Inflammatory macrophage (primary cell): Measurements from ENCODE around the gene RNF2.

Experiments used
- DNase-seq, 2 donors: peaks; one replicate each; pipeline ENCODE4 v3.0.0-alpha.2; 2020 to 2022

RNF2 gene

GRCh38 chr1:185096531-185096930 is 51.2 kb downstream of the RNF2 start:
- DNase-seq, result no peak

- no peak for DNase-seq
Measured at GRCh38 chr1:185104083-185104482, 58.7 kb downstream of the RNF2 start.

- DNase-seq, result no peak
Measured at GRCh38 chr1:185105121-185105520, 59.8 kb downstream of the RNF2 start.

- no peak for DNase-seq
Measured at GRCh38 chr1:185108321-185108720, 63.0 kb downstream of the RNF2 start.

GRCh38 chr1:185110145-185110544 is 64.8 kb downstream of the RNF2 start:
- DNase-seq, result no peak

- no peak for DNase-seq
Measured at GRCh38 chr1:185111873-185112272, 66.5 kb downstream of the RNF2 start.

- no peak for DNase-seq
Measured at GRCh38 chr1:185112356-185112755, 67.0 kb downstream of the RNF2 start.

GRCh38 chr1:185129708-185130107 is 84.3 kb downstream of the RNF2 start:
- DNase-seq, result peak in 1 of 2 donors; percentile 43

GRCh38 chr1:185132534-185132933 is 87.2 kb downstream of the RNF2 start:
- DNase-seq, result no peak

- no peak for DNase-seq
Measured at GRCh38 chr1:185137896-185138545, 92.7 kb downstream of the RNF2 start.

GRCh38 chr1:185139246-185139645 is 93.9 kb downstream of the RNF2 start:
- DNase-seq, result no peak

- no peak for DNase-seq
Measured at GRCh38 chr1:185144233-185144632, 98.9 kb downstream of the RNF2 start.

- no peak for DNase-seq
Measured at GRCh38 chr1:185151215-185151614, 105.9 kb downstream of the RNF2 start.
